Measurements from ENCODE around the gene RYR3.

GRCh38 chr15:33517944-33518343, 207.2 kb downstream of the RYR3 start:
- TF ChIP-seq POLR2AphosphoS5 (IDR thresholded peaks at IDR 0.05; ENCODE audit: low read depth, low read length) (no peak), POLR2A (IDR thresholded peaks at IDR 0.05; ENCODE audit: low read depth, low read length) (no peak), TAF1 (IDR thresholded peaks at IDR 0.05; ENCODE audit: borderline replicate concordance, low read depth, low read length) (no peak)
